H1 (cell line): Measurements from ENCODE around the gene IL21. TPM values are rescaled to one million over a fixed set of nuclear protein-coding genes. Genes with fewer than 3 reads are reported as not detected.

ENCODE experiments used
- CTCF ChIA-PET: fragments of 300-600 bp; sonication (Branson Sonifier 250); formaldehyde crosslinking; loops from one replicate; lab custom pipeline; 2021; ENCODE audit not compliant: partially characterized antibody; lab: Charles Lee
- POLR2A ChIA-PET: fragments of 300-600 bp; sonication (Branson Sonifier 250); formaldehyde crosslinking; loops from one replicate; lab custom pipeline; 2021; ENCODE audit warnings: inconsistent platforms; ENCODE audit not compliant: partially characterized antibody; lab: Charles Lee
- DNase-seq, 2 experiments: peaks; one replicate each; pipeline versions ENCODE4 v3.0.0 to v3.0.0-alpha.2; 2010 to 2022; ENCODE audit warnings: low spot score in 2 of 2, low read depth in 1 of 2, mixed read lengths in 1 of 2
- FAIRE-seq: peaks from 2 replicates; lab custom pipeline; 2011; peaks lifted over from hg19 to GRCh38; lab: Jason Lieb, UNC
- H2AFZ ChIP-seq: 2 replicates; pipeline ENCODE4 v1.8.1; 2012; ENCODE audit warnings: low read length, inconsistent platforms
- H2AK5ac ChIP-seq: 2 replicates; pipeline ENCODE4 v1.6.1; 2013; ENCODE audit warnings: low read depth, low read length
- H2BK120ac ChIP-seq: replicated peaks from 2 replicates; pipeline ENCODE3; 2013; ENCODE audit warnings: low read depth, low read length, inconsistent platforms
- H2BK12ac ChIP-seq: 2 replicates; pipeline ENCODE4 v1.6.1; 2013; ENCODE audit warnings: low read depth, low read length
- H2BK15ac ChIP-seq: 2 replicates; pipeline ENCODE4 v1.6.1; 2013; ENCODE audit warnings: low read length
- H2BK20ac ChIP-seq: 2 replicates; pipeline ENCODE4 v1.6.1; 2013; ENCODE audit warnings: low read length
- H2BK5ac ChIP-seq: 2 replicates; pipeline ENCODE4 v1.6.1; 2013; ENCODE audit warnings: low read depth, low read length
- H3K14ac ChIP-seq: 2 replicates; pipeline ENCODE4 v1.6.1; 2013; ENCODE audit warnings: inconsistent platforms; ENCODE audit not compliant: insufficient read length
- H3K18ac ChIP-seq: 2 replicates; pipeline ENCODE4 v1.6.1; 2013; ENCODE audit warnings: low read length; ENCODE audit errors: extremely low read depth
- H3K23ac ChIP-seq: 2 replicates; pipeline ENCODE4 v1.6.1; 2013; ENCODE audit warnings: inconsistent platforms; ENCODE audit not compliant: insufficient read length
- H3K23me2 ChIP-seq: 2 replicates; pipeline ENCODE4 v1.6.1; 2013; ENCODE audit warnings: low read depth, low read length
- H3K27ac ChIP-seq: 2 replicates; pipeline ENCODE4 v1.6.1; 2011; ENCODE audit warnings: low read depth, low read length, inconsistent platforms
- H3K27me3 ChIP-seq, 4 experiments: replicated peaks in 1 of 4; 1 replicate in 1 of 4; 2 replicates in 3 of 4; pipeline versions ENCODE4 v1.6.1 to v1.8.1; 2011 to 2013; ENCODE audit warnings: low read length in 3 of 4, mild to moderate bottlenecking in 3 of 4, inconsistent platforms in 2 of 4, mixed read lengths in 2 of 4, moderate library complexity in 1 of 4; ENCODE audit not compliant: control insufficient read depth in 3 of 4, insufficient read depth in 3 of 4; ENCODE audit errors: extremely low read depth in 1 of 4
- H3K36me3 ChIP-seq, 4 experiments: 2 replicates each; pipeline versions ENCODE4 v1.6.1 to v1.8.1; 2011 to 2013; ENCODE audit warnings: mild to moderate bottlenecking in 4 of 4, low read length in 3 of 4, moderate library complexity in 2 of 4, control low read depth in 1 of 4, inconsistent platforms in 1 of 4; ENCODE audit not compliant: insufficient read depth in 4 of 4, control insufficient read depth in 2 of 4
- H3K4ac ChIP-seq: replicated peaks from 2 replicates; pipeline ENCODE3; 2013; ENCODE audit warnings: low read length, low read depth, mixed read lengths, inconsistent platforms; ENCODE audit not compliant: insufficient read length
- H3K4me1 ChIP-seq, 4 experiments: replicated peaks in 1 of 4; 1 replicate in 1 of 4; 2 replicates in 3 of 4; pipeline versions ENCODE4 v1.6.1 to v1.8.1; 2011 to 2013; ENCODE audit warnings: low read length in 3 of 4, inconsistent platforms in 2 of 4, mixed read lengths in 1 of 4; ENCODE audit not compliant: insufficient read depth in 4 of 4, control insufficient read depth in 3 of 4
- H3K4me2 ChIP-seq, 2 experiments: 2 replicates each; pipeline versions ENCODE4 v1.6.1 to v1.8.1; 2011 to 2013; ENCODE audit warnings: low read depth in 2 of 2, low read length in 2 of 2, control low read depth in 1 of 2, inconsistent platforms in 1 of 2, mild to moderate bottlenecking in 1 of 2; ENCODE audit not compliant: insufficient read depth in 1 of 2
- H3K4me3 ChIP-seq, 4 experiments: fragments of 200-600, 300-600 bp in 1 of 4; sonication (generic), shearing (Covaris generic), sonication (Bioruptor Twin) in 1 of 4; 2 replicates each; pipeline versions ENCODE4 v1.5.1 to v1.8.1; 2011 to 2016; ENCODE audit warnings: low read length in 4 of 4, low read depth in 3 of 4, control low read depth in 2 of 4, inconsistent platforms in 2 of 4, mild to moderate bottlenecking in 2 of 4, mixed read lengths in 1 of 4, moderate library complexity in 1 of 4; ENCODE audit not compliant: insufficient read depth in 2 of 4; ENCODE audit errors: extremely low read depth in 1 of 4
- H3K56ac ChIP-seq: replicated peaks from 2 replicates; pipeline ENCODE3; 2013; ENCODE audit warnings: low read depth, mild to moderate bottlenecking, mixed read lengths, low read length, inconsistent platforms; ENCODE audit not compliant: insufficient read length
- H3K79me1 ChIP-seq: 2 replicates; pipeline ENCODE4 v1.6.1; 2013; ENCODE audit warnings: low read depth, low read length, control low read depth
- H3K79me2 ChIP-seq, 2 experiments: 2 replicates each; pipeline versions ENCODE4 v1.6.1 to v1.8.1; 2012 to 2013; ENCODE audit warnings: low read length in 2 of 2, mild to moderate bottlenecking in 2 of 2, inconsistent platforms in 1 of 2; ENCODE audit not compliant: insufficient read depth in 2 of 2, control insufficient read depth in 1 of 2
- H3K9ac ChIP-seq, 4 experiments: replicated peaks in 1 of 4; 1 replicate in 1 of 4; 2 replicates in 3 of 4; pipeline versions ENCODE4 v1.6.1 to v1.8.1; 2011 to 2013; ENCODE audit warnings: low read depth in 3 of 4, low read length in 3 of 4, control low read depth in 2 of 4, mild to moderate bottlenecking in 2 of 4, moderate library complexity in 2 of 4, inconsistent platforms in 1 of 4; ENCODE audit errors: extremely low read depth in 1 of 4
- H3K9me3 ChIP-seq, 2 experiments: 2 replicates each; pipeline versions ENCODE4 v1.6.1 to v1.8.1; 2012 to 2013; ENCODE audit warnings: mild to moderate bottlenecking in 2 of 2, moderate library complexity in 2 of 2, control low read depth in 1 of 2, inconsistent platforms in 1 of 2, low read depth in 1 of 2, low read length in 1 of 2, mixed read lengths in 1 of 2; ENCODE audit not compliant: insufficient read depth in 2 of 2
- H4K20me1 ChIP-seq, 2 experiments: replicated peaks in 1 of 2; 2 replicates each; pipeline versions ENCODE3 to v1.8.1; 2011 to 2013; ENCODE audit warnings: inconsistent platforms in 2 of 2, low read length in 2 of 2, mild to moderate bottlenecking in 1 of 2; ENCODE audit not compliant: insufficient read depth in 2 of 2, control insufficient read depth in 1 of 2
- H4K5ac ChIP-seq: 2 replicates; pipeline ENCODE4 v1.6.1; 2013; ENCODE audit warnings: low read length, low read depth, mixed read lengths, inconsistent platforms; ENCODE audit not compliant: insufficient read length
- H4K8ac ChIP-seq: 2 replicates; pipeline ENCODE4 v1.8.0; 2013; ENCODE audit warnings: mild to moderate bottlenecking, moderate library complexity, low read length, inconsistent platforms; ENCODE audit not compliant: insufficient read depth; ENCODE audit errors: extremely low read depth
- H4K91ac ChIP-seq: replicated peaks from 2 replicates; pipeline ENCODE3; 2013; ENCODE audit warnings: low read length, mixed read lengths, inconsistent platforms; ENCODE audit not compliant: insufficient read length
- ATF2 ChIP-seq: IDR thresholded peaks from 2 replicates; pipeline ENCODE4 v1.6.1; 2012; ENCODE audit warnings: low read length, inconsistent platforms
- BRCA1 ChIP-seq: IDR thresholded peaks from 2 replicates; pipeline ENCODE4 v1.6.1; 2012; ENCODE audit warnings: low read depth, low read length, improper control_type of control experiment
- GABPA ChIP-seq: IDR thresholded peaks from 2 replicates; pipeline ENCODE4 v1.6.1; 2011; ENCODE audit warnings: mild to moderate bottlenecking, low read length, moderate library complexity, borderline replicate concordance; ENCODE audit not compliant: insufficient read depth
- KDM1A ChIP-seq: fragments of 200-600, 300-600 bp; sonication (generic); IDR thresholded peaks from 2 replicates; pipeline ENCODE4 v1.7.1; 2016; ENCODE audit warnings: mild to moderate bottlenecking, low read length, borderline replicate concordance
- KDM5A ChIP-seq: fragments of 200-600 bp; IDR thresholded peaks from 2 replicates; pipeline ENCODE4 v1.7.1; 2012; ENCODE audit warnings: mild to moderate bottlenecking, low read length, inconsistent platforms, mixed read lengths
- RBBP5 ChIP-seq: IDR thresholded peaks from 2 replicates; pipeline ENCODE4 v1.7.1; 2012; ENCODE audit warnings: low read depth, mild to moderate bottlenecking, inconsistent platforms, low read length, moderate library complexity, borderline replicate concordance
- RNF2 ChIP-seq: fragments of 200-900, 300-1000 bp; sonication (generic); IDR thresholded peaks from 2 replicates; pipeline ENCODE4 v1.7.1; 2016; ENCODE audit warnings: borderline replicate concordance, low read depth, mild to moderate bottlenecking, antibody characterized with exemption, low read length; ENCODE audit not compliant: poor library complexity, severe bottlenecking; ENCODE audit errors: missing control alignments
- TBP ChIP-seq: IDR thresholded peaks from 2 replicates; pipeline ENCODE4 v1.6.1; 2011; ENCODE audit warnings: low read depth, low read length, improper control_type of control experiment
- WGBS, 2 experiments: shearing (Covaris generic) in 1 of 2; methylation state at CpG; one replicate each; pipeline versions ENCODE4 v1.1.6 to v1.1.7; 2013 to 2015; ENCODE audit warnings: low lambda C conversion rate in 2 of 2, mixed read lengths in 2 of 2, inconsistent platforms in 1 of 2, low coverage in 1 of 2, missing lambda C conversion rate in 1 of 2; ENCODE audit not compliant: insufficient replicate concordance in 2 of 2, insufficient coverage in 1 of 2, insufficient read length in 1 of 2; ENCODE audit errors: extremely low coverage in 1 of 2, missing lambda C conversion rate in 1 of 2; 5-methylcytosine and 5-hydroxymethylcytosine counted together
- polyA plus RNA-seq, 7 experiments: library from polyadenylated mRNA; depleted of rRNA in 3 of 7; stranded (reverse) in 5 of 7; unstranded in 2 of 7; fragments of >200 nt in 5 of 7; fragments of 200-250 nt in 2 of 7; gene quantifications; 1 replicate in 5 of 7; 2 replicates in 1 of 7; 4 replicates in 1 of 7; pipeline versions ENCODE4 v1.2.1 to v1.2.3, GENCODE V29; 2011 to 2013; ENCODE audit warnings: missing spikeins in 2 of 7, mixed read lengths in 2 of 7
- total RNA-seq: library from RNA; stranded (reverse); fragmentation: NEBNext Ultra II Directional; extraction: Animal tissue kit (Norgen Biotek cat#: 25700); gene quantifications from 2 replicates; pipeline ENCODE4 v1.2.1, GENCODE V29; 2021
- TF ChIP-seq, protein P1 (sequence below): IDR thresholded peaks from 2 replicates; pipeline ENCODE4 v1.6.1; 2012; ENCODE audit warnings: inconsistent platforms

IL21 gene
- total and polyA plus RNA-seq, 2 of the 8 experiments (the other 6 are each of a cell fraction or from before 2014, with no cell fraction given) = not detected

- Histone ChIP-seq H4K8ac (no peak overlapping the region), H3K27me3 (no peaks in the 10 kb centered on the region), H3K4me2 (no peak overlapping the region), H3K9ac (no peak overlapping the region), H3K4me3 (no peak overlapping the region), H2BK15ac (no peak overlapping the region), H3K23me2 (no peaks in the 10 kb centered on the region), H2AFZ (no peak overlapping the region), H3K27ac (no peak overlapping the region), H3K4me1 (no peaks in the 10 kb centered on the region), H3K36me3 (no peaks in the 10 kb centered on the region), H3K18ac (no peak overlapping the region), H3K79me1 (no peaks in the 10 kb centered on the region), H3K23ac (no peak overlapping the region), H3K4ac (no peak overlapping the region), H3K79me2 (no peaks in the 10 kb centered on the region), H2AK5ac (no peak overlapping the region), H4K20me1 (no peaks in the 10 kb centered on the region), H2BK20ac (no peak overlapping the region), H2BK5ac (no peak overlapping the region), H3K9me3 (peaks cover 0 to 4% of the 10 kb centered on the region in 2 experiments; a peak in 1 of 4 replicates), H4K5ac (no peak overlapping the region), H2BK12ac (no peak overlapping the region), H2BK120ac (no peak overlapping the region), H3K14ac (no peak overlapping the region), H3K56ac (no peak overlapping the region), H4K91ac (no peak overlapping the region)
- no peak for DNase-seq
- WGBS, 2 experiments = 90% methylated on average over 2 of the region's 2 CpGs; no CpG with 5 or more reads in 1 of the 2 experiments
- no peak for FAIRE-seq
- ChIA-PET CTCF (interaction anchor here (1.2 kb wide), 1 partner anchor 18 kb away, joined by 4 read pairs; no protein-coding TSS in a partner anchor), POLR2A (no interaction called here)
- TF ChIP-seq KDM5A (no peak), ATF2 (no peak), KDM1A (no peak), BRCA1 (no peak), RBBP5 (no peak), RNF2 (no peak), TBP (no peak), GABPA (no peak)
- TF ChIP-seq, protein P1, sequence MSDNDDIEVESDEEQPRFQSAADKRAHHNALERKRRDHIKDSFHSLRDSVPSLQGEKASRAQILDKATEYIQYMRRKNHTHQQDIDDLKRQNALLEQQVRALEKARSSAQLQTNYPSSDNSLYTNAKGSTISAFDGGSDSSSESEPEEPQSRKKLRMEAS = no peak
These were observed 45.8 kb upstream of the IL21 start for GRCh38 chr4:122666527-122667245.
